Measurements from ENCODE around the gene PPIH.
"Not testable (repeated sequence)": the region's sequence is repeated elsewhere in the genome, so short reads cannot be mapped to it uniquely, and the experiment has no call there.

The PPIH gene

GRCh38 chr1:42682739-42683531 lies 24.7 kb downstream of the PPIH start:
- peak; percentile 71 for DNase-seq

- DNase-seq, result no peak
These were observed 25.9 kb downstream of the PPIH start for GRCh38 chr1:42684139-42684538.

GRCh38 chr1:42686418-42686817 lies 28.2 kb downstream of the PPIH start:
- DNase-seq, result no peak

- DNase-seq, result no peak
These were observed 31.7 kb downstream of the PPIH start for GRCh38 chr1:42689912-42690311.

- no peak for DNase-seq
These were observed 32.4 kb downstream of the PPIH start for GRCh38 chr1:42690477-42691156.

GRCh38 chr1:42691157-42691498 lies 32.9 kb downstream of the PPIH start:
- DNase-seq, result no peak

GRCh38 chr1:42692461-42692860 lies 34.2 kb downstream of the PPIH start:
- no peak for DNase-seq

- DNase-seq, result no peak
These were observed 34.7 kb downstream of the PPIH start for GRCh38 chr1:42692911-42693310.

GRCh38 chr1:42698081-42698813 lies 40.0 kb downstream of the PPIH start:
- no peak for DNase-seq

GRCh38 chr1:42700006-42700405 lies 41.8 kb downstream of the PPIH start:
- DNase-seq, result no peak

GRCh38 chr1:42703888-42704464 lies 45.8 kb downstream of the PPIH start:
- DNase-seq, result no peak

- not testable (repeated sequence) for DNase-seq
These were observed 54.6 kb downstream of the PPIH start for GRCh38 chr1:42712808-42713207.

GRCh38 chr1:42713293-42713692 lies 55.1 kb downstream of the PPIH start:
- DNase-seq, result no peak

- not testable (repeated sequence) for DNase-seq
These were observed 56.2 kb downstream of the PPIH start for GRCh38 chr1:42714441-42714840.

- no peak for DNase-seq
These were observed 62.6 kb downstream of the PPIH start for GRCh38 chr1:42720868-42721267.

- no peak for DNase-seq
These were observed 63.7 kb downstream of the PPIH start for GRCh38 chr1:42721926-42722325.

GRCh38 chr1:42722403-42722802 lies 64.2 kb downstream of the PPIH start:
- not testable (repeated sequence) for DNase-seq

- DNase-seq, result no peak
These were observed 65.3 kb downstream of the PPIH start for GRCh38 chr1:42723511-42723910.

- DNase-seq, result not testable (repeated sequence)
These were observed 67.6 kb downstream of the PPIH start for GRCh38 chr1:42725820-42726219.
